HG02884 (cell line): ENCODE measurements around the gene SERPINH1.

Source experiments
- ATAC-seq: cut with Tn5 transposase; IDR thresholded peaks from one replicate; pipeline ENCODE4 v1.9.1; 2021; ENCODE audit warnings: mild to moderate bottlenecking, moderate library complexity; ENCODE audit not compliant: unreplicated experiment

The SERPINH1 gene

DNA sequence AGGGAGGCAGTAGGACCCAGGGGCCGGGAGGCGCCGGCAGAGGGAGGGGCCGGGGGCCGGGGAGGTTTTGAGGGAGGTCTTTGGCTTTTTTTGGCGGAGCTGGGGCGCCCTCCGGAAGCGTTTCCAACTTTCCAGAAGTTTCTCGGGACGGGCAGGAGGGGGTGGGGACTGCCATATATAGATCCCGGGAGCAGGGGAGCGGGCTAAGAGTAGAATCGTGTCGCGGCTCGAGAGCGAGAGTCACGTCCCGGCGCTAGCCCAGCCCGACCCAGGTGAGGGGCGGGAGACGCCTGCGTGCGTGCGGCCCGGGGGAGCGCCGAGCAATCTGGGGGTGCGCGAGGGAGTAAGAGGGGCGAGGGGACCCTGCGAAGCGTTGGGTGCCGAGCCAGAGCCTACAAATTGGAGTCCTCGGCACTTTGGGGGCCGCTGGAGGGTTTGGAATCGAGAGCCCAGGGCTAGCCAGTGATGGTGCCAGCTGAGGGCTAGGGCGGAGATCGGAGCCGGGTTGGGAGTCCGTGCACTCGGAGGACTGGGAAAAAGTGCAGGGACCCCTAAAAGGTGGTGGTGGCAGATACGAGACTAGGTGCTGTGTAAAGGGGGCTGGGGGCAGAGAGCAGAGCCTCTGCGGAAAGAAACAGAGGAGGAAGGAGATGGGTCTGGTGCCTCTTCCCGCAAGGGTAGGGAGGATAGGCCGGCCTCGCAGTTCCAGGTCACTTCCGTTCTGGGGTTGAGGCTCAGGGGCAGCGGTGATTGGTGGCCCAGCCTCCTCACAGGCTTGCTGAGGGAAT, at the start of gene SERPINH1:
Gene SERPINH1 (plus strand): TSS at position 206 of the 788 bp plus-strand sequence. CDS start 4,097 bp downstream, outside the sequence.
- ATAC-seq = peak; percentile 72

DNA sequence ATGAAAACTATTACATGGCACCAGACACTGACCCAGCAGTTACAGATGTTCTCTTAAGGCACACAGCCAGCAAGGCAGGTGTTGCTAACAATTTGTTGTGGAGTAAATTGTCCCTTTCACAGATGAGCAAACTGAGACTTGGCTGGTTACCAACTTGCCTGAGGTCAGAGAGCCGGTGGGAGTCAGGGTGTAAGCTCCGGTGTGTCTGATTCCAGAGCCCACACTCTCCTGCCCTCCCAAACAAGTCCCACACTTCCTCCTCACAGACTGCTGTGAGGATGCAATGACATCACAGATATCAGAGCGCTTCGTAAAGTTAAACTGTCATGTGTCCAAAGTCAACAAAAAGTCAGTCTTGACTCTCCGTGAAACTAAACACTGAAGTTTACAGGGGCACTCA, 48.8 kb upstream of the SERPINH1 start:
- no peak for ATAC-seq

DNA sequence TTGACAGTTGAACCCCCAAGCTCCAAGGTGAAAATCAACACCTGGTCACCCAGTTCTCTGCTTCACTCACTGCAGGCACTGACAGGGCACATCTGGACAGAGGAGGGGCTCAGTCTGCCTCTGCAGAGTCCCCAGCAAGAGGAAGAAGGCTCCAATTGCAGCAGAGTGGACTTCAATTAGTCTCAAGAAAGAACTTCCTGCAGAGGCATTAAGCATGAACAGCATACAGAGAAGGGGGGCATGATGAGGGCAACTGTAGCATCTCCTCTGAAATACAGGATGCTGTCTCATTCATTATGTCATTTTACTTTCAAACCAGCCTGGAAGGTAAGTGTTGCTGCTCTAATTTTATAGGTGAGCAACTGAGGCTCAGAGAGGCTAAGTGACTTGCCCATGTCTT, 47.5 kb upstream of the SERPINH1 start:
- ATAC-seq = no peak

DNA sequence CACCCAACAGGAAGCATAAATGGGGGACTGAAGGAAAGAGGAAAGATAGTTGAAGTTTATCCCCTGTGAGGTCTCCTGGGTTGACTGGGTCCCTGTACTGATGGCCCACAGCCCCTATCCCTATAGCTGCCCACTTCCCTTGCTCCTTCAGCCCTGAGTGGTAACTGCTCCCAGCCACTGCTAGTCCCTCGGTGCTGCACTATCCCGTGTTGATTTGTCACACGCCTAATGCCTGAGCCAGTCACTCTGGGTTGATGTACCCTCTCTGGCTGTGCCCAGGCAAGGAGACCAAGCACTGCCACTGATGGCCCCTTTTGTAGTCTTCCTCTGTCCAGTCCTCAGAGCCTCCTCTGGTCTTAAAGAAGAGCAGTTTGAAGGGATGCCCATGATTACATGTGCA, 45.9 kb upstream of the SERPINH1 start:
- no peak for ATAC-seq

DNA sequence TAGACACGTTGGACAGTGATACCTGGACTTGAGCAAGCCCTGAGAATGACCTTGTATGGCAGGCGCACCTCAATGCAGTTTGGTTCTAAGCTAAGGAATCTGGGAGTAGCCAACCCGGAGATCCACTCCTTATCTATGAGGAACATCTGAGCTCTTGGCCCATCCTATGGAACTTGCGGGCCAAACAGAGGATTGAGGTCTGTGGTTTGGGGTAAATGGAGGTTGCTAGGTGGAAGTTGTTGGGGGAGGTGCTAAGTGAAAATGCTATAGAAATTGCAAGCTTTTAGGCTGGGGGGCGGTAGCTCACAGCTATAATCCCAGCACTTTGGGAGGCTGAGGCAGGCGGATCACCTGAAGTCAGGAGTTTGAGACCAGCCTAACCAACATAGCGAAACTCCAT, 45.2 kb upstream of the SERPINH1 start:
- no peak for ATAC-seq

DNA sequence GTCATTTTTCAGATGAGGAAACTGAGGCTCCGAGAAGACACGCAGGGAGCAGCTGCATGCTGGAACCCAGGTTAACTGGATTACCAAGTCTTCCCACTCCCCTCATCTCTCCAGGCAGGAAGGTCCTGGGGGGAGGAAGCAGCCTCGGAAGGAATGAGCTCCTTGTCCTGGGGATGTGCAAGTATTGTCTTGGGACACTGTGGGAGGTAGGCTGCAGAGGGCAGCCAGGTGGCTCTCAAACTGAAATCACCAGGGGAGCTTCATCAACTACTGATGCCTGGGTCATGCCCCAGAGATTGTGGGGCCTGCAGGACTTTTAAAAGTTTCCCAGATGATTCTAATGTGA, 43.9 kb upstream of the SERPINH1 start:
- ATAC-seq = no peak

DNA sequence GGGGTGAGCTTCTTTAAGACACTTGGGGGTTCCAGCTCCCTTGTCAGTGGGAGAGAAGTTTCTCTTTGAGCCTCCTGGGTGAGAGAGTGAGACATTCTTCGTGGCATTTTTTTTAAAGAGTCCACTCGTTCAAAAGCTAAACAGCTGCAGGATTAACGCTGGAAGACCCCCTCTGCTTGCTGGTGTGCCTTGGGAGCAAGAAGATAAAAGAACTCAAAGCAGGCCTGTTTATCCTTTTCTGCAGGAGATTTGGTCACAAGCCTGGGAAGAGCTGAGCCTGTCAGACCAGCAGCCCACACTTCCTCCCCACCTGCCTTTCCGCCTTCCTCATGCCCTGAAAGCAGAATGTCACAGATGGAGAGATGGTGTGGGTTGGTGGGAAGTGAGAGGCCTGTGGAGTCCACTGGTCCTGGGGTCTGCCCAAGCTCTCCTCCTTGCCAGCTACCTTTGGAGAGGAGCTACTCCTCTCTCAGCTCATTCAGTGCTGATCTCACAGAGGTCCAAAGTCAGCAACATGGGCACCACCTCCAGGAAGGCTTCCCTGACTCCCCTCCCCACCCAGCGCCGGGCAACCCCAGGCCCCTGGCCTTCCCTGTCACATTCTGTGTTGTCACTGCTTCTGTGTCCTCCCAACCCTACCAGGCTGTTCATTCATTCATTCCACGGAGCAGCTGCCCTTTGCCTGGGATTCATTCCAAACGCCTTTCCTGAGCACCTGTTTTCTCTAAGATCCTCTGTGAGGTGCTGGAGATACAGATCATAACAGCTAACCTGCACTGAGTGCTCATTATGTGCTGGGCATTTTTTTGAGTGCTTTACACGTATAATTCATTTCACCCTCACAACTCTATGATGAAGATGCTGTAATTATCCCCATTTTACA, 43.0 kb upstream of the SERPINH1 start:
- ATAC-seq = no peak

DNA sequence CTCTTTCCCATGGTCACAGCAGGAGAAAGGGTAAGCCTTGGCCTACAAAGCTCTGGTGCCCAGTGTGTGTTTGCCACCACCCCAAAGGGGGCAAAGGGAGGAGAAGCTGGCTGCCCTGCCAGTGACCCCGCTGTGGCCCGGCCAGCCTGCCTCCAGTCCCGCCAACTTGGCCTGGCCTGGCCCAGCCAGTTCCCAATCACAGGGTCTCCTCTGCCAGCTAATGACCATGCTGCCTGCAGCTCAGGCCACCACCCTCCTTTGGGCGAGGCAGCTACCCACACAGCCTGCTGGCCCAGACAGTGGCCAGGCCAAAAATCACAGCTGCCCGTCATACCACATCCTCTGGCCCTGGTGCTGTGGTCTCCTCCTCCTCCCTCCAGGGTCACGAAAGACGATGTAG, 41.4 kb upstream of the SERPINH1 start:
- no peak for ATAC-seq

DNA sequence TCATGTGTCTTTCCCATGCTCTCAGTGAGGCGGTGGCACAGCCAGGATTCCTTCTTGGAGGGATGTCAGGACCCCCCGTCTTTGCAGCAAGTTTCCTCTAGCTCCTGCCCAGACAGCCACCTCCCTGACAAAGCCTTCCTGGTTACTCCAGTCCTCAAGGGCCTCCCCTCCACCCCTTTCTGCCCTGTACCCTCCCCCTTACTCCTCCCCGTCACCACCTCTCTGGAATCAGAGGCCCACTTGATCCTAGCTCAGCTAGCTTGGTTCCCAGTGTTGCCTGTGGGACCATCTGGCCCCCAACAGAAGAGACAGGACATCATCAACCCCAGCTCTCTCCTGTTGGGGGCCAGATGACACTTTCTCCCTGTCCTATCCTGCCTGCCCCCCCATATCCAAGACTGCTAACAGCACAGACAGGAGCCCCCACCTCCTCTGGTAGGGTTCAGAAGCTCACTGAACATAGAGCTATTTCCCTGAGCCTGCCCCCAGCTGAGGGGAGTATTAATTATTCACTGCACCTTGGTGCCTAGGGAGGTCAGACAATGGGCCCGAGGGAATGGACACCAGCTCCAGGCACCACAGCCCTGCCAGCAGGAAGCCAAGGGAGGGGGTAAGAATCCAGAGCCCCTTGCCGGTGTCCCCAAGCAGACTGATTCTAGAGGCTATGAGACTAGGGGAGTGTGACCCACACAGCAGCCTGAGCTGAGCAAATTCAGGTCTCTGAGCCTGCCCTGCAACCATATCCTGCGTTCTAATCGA, 39.6 kb upstream of the SERPINH1 start:
- ATAC-seq = no peak

DNA sequence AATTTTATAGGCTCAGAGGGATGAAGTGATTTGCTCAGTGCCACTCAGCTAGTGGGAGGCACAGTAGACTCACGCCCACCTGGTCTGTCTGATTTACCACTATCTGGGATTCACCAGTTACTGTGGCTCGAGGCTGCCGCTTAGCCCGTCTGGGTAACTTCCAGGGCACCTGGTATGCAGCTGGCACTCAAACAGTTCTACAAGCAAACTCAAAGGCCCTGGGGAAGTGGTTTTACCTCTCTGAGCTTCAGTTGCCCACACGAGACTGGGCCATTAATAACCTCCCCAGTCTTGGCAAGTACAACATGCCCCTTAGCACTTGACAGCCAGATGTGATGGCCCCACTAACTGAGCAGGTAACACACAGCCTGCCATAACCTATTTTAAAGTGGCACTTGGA, 38.9 kb upstream of the SERPINH1 start:
- ATAC-seq = no peak

DNA sequence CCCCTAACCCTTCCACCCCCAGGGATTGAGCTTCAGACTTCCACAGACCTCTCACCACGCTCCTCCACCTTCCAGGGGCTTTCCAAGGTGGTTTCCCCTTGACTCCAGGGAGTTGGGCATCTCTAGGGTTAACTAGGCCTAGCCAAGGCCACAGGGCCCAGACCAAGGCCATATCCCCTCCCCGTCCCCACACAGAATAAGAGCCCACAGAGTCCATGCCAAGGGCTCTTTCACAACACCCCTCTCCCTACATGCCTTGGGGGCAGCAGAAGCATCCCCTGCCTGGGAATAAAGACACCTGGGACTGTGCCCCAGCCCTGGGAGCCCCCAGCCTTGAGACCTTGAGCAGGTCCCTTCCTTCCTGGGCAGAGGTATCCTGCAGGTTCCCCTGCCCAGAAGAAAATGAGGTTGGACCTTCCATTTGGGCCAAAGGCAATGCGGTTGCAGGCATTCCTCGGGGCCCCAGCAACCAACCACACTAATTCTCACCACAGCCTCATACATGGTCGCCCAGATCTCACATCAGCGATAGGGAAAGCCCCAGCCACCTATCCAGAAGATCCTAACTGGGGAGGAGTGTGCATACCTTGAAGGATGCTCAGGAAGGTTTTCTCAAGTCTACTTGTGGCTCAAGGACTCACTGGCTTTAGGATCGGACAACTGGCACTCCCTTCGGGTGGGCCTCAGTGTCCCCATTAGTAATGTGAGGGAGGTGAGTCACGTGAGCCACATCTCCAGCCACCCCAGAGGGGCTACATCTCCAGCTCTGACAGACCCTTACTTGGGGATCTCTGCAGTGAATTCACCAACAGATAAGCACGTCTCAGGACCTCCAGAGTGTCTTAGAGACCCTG, 38.0 kb upstream of the SERPINH1 start:
- no peak for ATAC-seq

DNA sequence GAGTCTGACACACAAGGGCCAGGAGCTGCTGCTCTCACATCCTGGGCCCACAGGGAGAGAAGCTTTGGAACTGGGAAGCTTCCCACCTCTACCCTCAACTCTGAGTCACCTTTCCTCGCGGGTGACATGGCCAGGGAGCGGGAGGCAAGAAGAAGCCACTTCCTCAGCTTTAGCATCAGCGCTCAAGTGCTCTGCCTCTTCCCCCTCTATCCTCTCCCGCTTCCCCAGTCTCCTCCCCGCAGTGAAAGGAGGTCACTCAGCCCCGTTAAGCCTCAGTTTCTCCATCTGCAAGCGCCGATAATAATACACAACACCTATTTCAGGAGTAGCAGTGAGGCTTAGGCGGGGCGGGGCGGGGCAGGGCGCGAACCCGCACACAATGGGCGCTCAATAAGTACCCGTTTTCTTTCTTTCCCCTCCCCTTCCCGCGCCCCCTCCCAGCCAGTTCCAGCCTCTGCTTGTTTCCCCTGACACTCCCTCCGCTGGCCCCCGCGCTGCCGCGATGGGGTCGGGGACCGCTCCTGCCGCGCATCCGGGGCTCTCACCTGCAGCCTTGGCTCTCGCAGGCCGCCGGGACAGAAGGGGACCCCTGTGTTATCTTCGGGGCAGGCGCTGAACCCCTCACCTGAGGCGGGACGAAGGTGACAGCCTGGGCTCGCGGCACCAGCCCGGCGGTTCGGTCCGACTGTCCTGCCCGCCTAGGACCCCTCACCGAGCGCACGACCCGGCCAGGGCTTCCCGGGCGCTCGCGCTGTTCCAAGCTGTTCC, 37.2 kb upstream of the SERPINH1 start:
- no peak for ATAC-seq

DNA sequence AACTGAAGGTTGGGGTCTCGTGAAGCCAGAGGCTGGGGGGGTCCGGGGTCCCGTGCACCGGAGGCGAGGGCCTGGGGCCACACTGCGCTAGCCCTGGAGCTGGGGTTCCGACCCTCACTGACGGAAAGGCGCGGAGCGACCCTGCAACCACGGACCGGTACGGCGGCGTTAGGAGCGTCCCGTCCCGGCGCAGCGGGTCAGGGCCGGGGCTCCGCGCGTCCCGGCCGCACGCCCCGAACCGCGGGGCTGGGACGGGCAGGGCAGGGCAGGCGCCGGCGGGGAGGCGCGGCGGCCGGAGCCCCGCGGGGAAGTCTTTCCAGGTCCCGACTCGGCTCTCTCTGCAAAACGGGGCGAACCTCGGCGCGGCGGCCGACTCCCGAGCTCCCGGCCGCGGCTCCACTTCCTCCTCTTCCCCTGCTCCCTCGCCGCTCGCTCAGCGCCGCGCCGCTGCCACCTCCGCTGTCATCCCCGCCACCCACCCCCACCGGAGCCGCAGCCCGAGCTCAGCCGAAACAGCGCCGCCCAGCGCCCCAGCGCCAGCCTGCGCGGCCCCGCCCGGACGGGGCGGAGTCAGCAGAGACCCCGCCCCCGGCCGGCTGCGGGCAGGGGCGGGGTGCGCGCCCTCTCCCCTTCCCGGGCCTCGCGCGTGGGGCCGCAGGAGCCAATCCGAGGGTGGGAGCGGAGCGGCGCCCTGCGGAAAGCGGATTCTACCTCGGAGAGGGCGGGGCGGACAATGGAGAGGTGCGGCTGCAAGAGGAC, 36.4 kb upstream of the SERPINH1 start, which contains the start of gene GDPD5:
Gene GDPD5 (minus strand): TSS at position 509 of the 759 bp plus-strand sequence. CDS start 48,206 bp downstream, outside the sequence.
- peak; percentile 70 for ATAC-seq

DNA sequence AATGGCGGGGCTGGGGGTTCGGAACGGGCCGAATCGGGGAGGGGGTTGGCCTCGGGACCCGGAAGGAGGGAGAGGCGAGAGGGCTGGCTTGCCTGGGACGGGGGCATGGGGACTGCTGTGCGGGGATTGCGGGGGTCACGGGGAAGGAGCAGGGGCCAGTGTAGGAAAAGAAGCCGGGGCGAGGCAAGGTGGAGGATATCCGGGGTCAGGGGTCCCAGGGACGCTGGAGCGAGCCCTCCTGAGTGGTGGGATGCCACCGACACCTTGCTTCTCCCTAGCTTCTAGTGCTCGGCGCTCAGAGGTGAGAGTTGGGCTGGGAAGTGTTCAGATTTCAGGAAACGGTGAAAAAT, 35.9 kb upstream of the SERPINH1 start:
- ATAC-seq = no peak

DNA sequence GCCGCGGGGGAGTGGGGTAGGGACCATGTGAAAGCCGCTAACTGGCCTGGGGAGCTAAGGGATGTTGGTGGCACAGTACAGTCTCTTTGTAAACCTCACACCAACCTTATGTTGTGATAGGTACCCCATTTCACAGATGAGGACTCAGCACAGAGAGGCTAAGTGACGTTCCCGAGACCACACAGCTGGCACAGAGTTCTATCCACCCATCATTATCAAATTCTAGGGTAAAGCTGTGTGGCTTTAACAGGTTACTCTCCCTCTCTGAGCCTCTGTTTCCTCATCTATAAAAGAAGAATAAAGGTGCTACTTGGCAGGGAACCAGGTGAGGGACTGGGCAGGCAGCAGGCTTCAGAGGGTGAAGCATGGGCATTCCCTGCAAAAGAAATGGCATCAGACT, 34.9 kb upstream of the SERPINH1 start:
- ATAC-seq = no peak

DNA sequence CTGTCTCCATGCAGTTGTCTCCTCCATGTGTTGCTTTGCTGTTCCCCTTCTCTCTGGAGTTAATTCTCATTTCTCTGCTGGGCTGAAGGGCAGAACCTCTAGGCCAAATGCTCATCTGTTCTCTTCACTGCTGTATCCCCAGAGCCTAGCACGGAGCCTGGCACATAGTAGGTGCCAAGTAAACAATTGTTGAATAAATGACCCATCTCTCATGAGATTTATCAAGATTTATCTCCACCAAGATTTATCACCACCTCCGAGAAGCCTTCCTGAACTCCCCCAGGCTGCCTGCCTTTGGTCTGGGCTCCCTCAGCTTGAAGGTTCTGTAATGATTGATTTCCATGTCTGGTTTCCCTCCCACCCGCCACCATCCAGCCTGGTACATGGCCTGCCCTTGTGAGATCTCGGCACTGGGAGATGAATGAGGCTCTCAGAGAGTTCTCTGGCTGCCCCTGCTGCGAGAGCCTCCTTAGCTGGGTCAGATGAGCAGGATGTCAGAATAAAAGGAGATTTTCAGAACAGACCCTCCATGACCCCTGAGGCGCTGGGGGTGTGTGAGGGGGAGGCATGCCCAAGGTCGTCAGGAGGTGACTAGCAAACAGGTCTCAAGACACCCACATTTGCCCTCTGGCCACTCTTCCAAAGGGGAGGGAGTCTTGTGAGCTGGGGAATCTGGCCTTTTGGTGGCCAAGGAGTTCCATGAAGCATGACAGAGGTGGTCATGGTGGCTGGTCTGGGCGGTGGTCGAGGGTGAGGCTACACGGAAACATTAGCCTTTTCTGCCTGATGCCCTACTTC, 33.9 kb upstream of the SERPINH1 start:
- no peak for ATAC-seq

DNA sequence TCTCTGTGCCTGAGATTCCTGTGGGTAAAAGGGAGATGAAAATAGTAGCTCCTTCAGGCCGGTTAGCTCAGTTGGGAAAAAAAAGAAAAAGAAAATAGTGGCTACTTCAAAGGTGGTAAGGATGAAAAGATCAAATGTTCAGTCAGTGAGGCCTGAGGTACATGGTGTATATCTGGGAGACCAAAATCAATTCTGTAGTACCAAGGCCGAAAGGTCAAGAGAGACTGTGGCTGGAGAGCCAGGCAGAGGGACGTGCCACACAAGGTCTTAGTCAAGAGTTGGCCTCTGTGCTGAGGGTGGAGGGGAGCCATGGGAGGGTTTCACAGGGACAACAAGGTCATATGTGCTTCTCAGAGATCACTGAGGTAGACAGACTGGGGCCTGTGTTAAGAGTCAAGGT, 31.5 kb upstream of the SERPINH1 start:
- no peak for ATAC-seq

DNA sequence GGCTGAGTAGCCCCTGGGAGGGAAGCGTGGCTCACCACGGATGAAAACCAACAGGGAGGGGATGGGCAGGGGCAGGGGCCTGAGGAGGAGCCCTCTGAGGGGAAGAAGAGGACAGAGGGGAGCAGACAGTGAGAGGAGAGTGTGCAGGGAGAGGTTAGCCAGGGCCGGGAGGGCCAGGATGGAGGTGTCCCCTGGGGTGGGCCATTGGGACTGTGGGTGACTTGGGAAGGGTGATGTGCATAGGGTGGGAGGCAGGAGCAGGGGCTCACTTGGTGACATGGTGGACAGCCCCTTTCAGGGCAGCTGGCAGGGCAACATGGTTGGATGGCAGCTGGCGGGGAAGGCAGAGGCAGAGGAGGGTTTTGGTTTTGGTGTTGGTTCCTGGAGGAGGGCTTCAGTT, 30.7 kb upstream of the SERPINH1 start:
- no peak for ATAC-seq
